Memory B cell (primary cell): ENCODE results near the gene SEC31A.

ENCODE experiments used
- ATAC-seq: fragments of 150-1000 bp; cut with Tn5 transposase; 2 replicates; pipeline ENCODE4 v1.10.0; 2021; ENCODE audit warnings: low read depth, mild to moderate bottlenecking, moderate library complexity
- DNase-seq, 2 donors: peaks; one replicate each; pipeline ENCODE4 v3.0.0; 2022; ENCODE audit warnings: low spot score in 2 of 2
- H3K27ac Mint-ChIP-seq: one replicate; pipeline ENCODE4 v1.8.0; 2022; ENCODE audit warnings: mild to moderate bottlenecking, moderate library complexity, mixed read lengths
- H3K27me3 Mint-ChIP-seq: one replicate; pipeline ENCODE4 v1.8.0; 2022; ENCODE audit warnings: mixed read lengths
- H3K36me3 Mint-ChIP-seq: one replicate; pipeline ENCODE4 v1.8.0; 2022; ENCODE audit warnings: mild to moderate bottlenecking, mixed read lengths
- H3K4me1 Mint-ChIP-seq: one replicate; pipeline ENCODE4 v1.8.0; 2022; ENCODE audit warnings: mixed read lengths
- H3K4me3 Mint-ChIP-seq: one replicate; pipeline ENCODE4 v1.8.0; 2022; ENCODE audit warnings: mild to moderate bottlenecking, moderate library complexity, mixed read lengths
- H3K9me3 Mint-ChIP-seq: one replicate; pipeline ENCODE4 v1.8.0; 2022; ENCODE audit warnings: mixed read lengths

SEC31A gene

GRCh38 chr4:82900411-82901182 is 9.6 kb upstream of the SEC31A start, which contains the start of gene THAP9:
Gene THAP9, plus strand, starts transcription at chr4:82900735. Its CDS starts 68 bp downstream, at chr4:82900803.
- Mint-ChIP-seq H3K4me3 (no peak within 1 kb of the TSS), H3K9me3 (no peaks in the 10 kb centered on the region), H3K4me1 (peaks cover 15% of the 10 kb centered on the region), H3K27me3 (no peaks in the 10 kb centered on the region), H3K36me3 (peaks cover 4% of the 10 kb centered on the region), H3K27ac (no peak within 1 kb of the TSS)
- DNase-seq (peak; percentile 93 to 96), ATAC-seq (peak; percentile 82)

GRCh38 chr4:82900066-82900410 is 9.1 kb upstream of the SEC31A start:
- H3K4me1 Mint-ChIP-seq, result peaks cover 12% of the 10 kb centered on the region
- H3K9me3 Mint-ChIP-seq, result no peaks in the 10 kb centered on the region
- H3K36me3 Mint-ChIP-seq, result peaks cover 4% of the 10 kb centered on the region
- no peak overlapping the region for H3K4me3 Mint-ChIP-seq
- H3K27ac Mint-ChIP-seq, result no peak overlapping the region
- DNase-seq (no peak), ATAC-seq (no peak)
- H3K27me3 Mint-ChIP-seq, result no peaks in the 10 kb centered on the region

GRCh38 chr4:82899374-82900065 is 8.6 kb upstream of the SEC31A start:
- Mint-ChIP-seq H3K27me3 (no peaks in the 10 kb centered on the region), H3K4me1 (peaks cover 12% of the 10 kb centered on the region), H3K4me3 (no peak overlapping the region), H3K36me3 (peaks cover 6% of the 10 kb centered on the region), H3K27ac (no peak overlapping the region), H3K9me3 (no peaks in the 10 kb centered on the region)
- no peak for ATAC-seq
- DNase-seq, result no peak

GRCh38 chr4:82898322-82899243 is 7.6 kb upstream of the SEC31A start:
- no peaks in the 10 kb centered on the region for H3K27me3 Mint-ChIP-seq
- peaks cover 12% of the 10 kb centered on the region for H3K4me1 Mint-ChIP-seq
- H3K9me3 Mint-ChIP-seq, result no peaks in the 10 kb centered on the region
- no peak for DNase-seq
- H3K27ac Mint-ChIP-seq, result peak overlapping the region; percentile 38
- no peak for ATAC-seq
- H3K36me3 Mint-ChIP-seq, result peaks cover 13% of the 10 kb centered on the region
- H3K4me3 Mint-ChIP-seq, result peak overlapping the region; percentile 52

- H3K4me1 Mint-ChIP-seq, result peaks cover 19% of the 10 kb centered on the region
- H3K36me3 Mint-ChIP-seq, result peaks cover 13% of the 10 kb centered on the region
- no peak overlapping the region for H3K27ac Mint-ChIP-seq
- H3K27me3 Mint-ChIP-seq, result no peaks in the 10 kb centered on the region
- no peak for ATAC-seq
- DNase-seq, result no peak
- H3K9me3 Mint-ChIP-seq, result no peaks in the 10 kb centered on the region
- no peak overlapping the region for H3K4me3 Mint-ChIP-seq
Observed at GRCh38 chr4:82896755-82897154, 5.8 kb upstream of the SEC31A start.

- no peak for DNase-seq
- Mint-ChIP-seq H3K27ac (no peak overlapping the region), H3K4me1 (peaks cover 19% of the 10 kb centered on the region), H3K36me3 (peaks cover 13% of the 10 kb centered on the region), H3K4me3 (no peak overlapping the region), H3K27me3 (no peaks in the 10 kb centered on the region), H3K9me3 (no peaks in the 10 kb centered on the region)
- ATAC-seq, result no peak
Observed at GRCh38 chr4:82893942-82894341, 3.0 kb upstream of the SEC31A start.

- ATAC-seq, result no peak
- Mint-ChIP-seq H3K36me3 (peaks cover 13% of the 10 kb centered on the region), H3K27ac (peak overlapping the region; percentile 96), H3K9me3 (no peaks in the 10 kb centered on the region), H3K4me1 (peaks cover 14% of the 10 kb centered on the region), H3K27me3 (no peaks in the 10 kb centered on the region), H3K4me3 (no peak overlapping the region)
- DNase-seq, result no peak
Observed at GRCh38 chr4:82892467-82892802, 1.5 kb upstream of the SEC31A start.

GRCh38 chr4:82891707-82892466 is 934 bp upstream of the SEC31A start:
- peaks cover 12% of the 10 kb centered on the region for H3K4me1 Mint-ChIP-seq

GRCh38 chr4:82890528-82890900 is 439 bp downstream of the SEC31A start:
- H3K27ac Mint-ChIP-seq, result peak overlapping the region; percentile 96
- ATAC-seq (no peak), DNase-seq (no peak)
- peaks cover 14% of the 10 kb centered on the region for H3K4me1 Mint-ChIP-seq
- H3K4me3 Mint-ChIP-seq, result peak overlapping the region; percentile 95
- H3K9me3 Mint-ChIP-seq, result no peaks in the 10 kb centered on the region
- H3K27me3 Mint-ChIP-seq, result no peaks in the 10 kb centered on the region
- peaks cover 11% of the 10 kb centered on the region for H3K36me3 Mint-ChIP-seq

More at GRCh38 chr4:82891707-82892466, 934 bp upstream of the SEC31A start:
- peak overlapping the region; percentile 96 for H3K27ac Mint-ChIP-seq
- no peak for DNase-seq
- H3K27me3 Mint-ChIP-seq, result no peaks in the 10 kb centered on the region
- H3K36me3 Mint-ChIP-seq, result peaks cover 11% of the 10 kb centered on the region
- no peaks in the 10 kb centered on the region for H3K9me3 Mint-ChIP-seq
- no peak for ATAC-seq
- peak overlapping the region; percentile 95 for H3K4me3 Mint-ChIP-seq

- Mint-ChIP-seq H3K36me3 (peaks cover 8% of the 10 kb centered on the region), H3K9me3 (no peaks in the 10 kb centered on the region), H3K4me1 (peaks cover 20% of the 10 kb centered on the region), H3K27me3 (no peaks in the 10 kb centered on the region), H3K4me3 (peak overlapping the region; percentile 95), H3K27ac (no peak overlapping the region)
- DNase-seq, result no peak
- ATAC-seq, result no peak
Observed at GRCh38 chr4:82889287-82889686, 1.7 kb downstream of the SEC31A start.

GRCh38 chr4:82886147-82886942 is 4.6 kb downstream of the SEC31A start:
- peaks cover 15% of the 10 kb centered on the region for H3K4me1 Mint-ChIP-seq
- H3K27me3 Mint-ChIP-seq, result no peaks in the 10 kb centered on the region
- H3K27ac Mint-ChIP-seq, result no peak overlapping the region
- H3K4me3 Mint-ChIP-seq, result no peak overlapping the region
- H3K9me3 Mint-ChIP-seq, result no peaks in the 10 kb centered on the region
- peaks cover 5% of the 10 kb centered on the region for H3K36me3 Mint-ChIP-seq
- DNase-seq, result no peak
- ATAC-seq, result no peak

GRCh38 chr4:82885410-82885809 is 5.5 kb downstream of the SEC31A start:
- H3K27ac Mint-ChIP-seq, result no peak overlapping the region
- no peak for ATAC-seq
- peaks cover 15% of the 10 kb centered on the region for H3K4me1 Mint-ChIP-seq
- no peak for DNase-seq
- no peaks in the 10 kb centered on the region for H3K9me3 Mint-ChIP-seq
- H3K36me3 Mint-ChIP-seq, result peaks cover 8% of the 10 kb centered on the region
- H3K4me3 Mint-ChIP-seq, result no peak overlapping the region
- H3K27me3 Mint-ChIP-seq, result no peaks in the 10 kb centered on the region

GRCh38 chr4:82868572-82868971 is 22.4 kb downstream of the SEC31A start:
- Mint-ChIP-seq H3K4me3 (no peak overlapping the region), H3K9me3 (no peaks in the 10 kb centered on the region), H3K4me1 (peaks cover 4% of the 10 kb centered on the region), H3K27me3 (no peaks in the 10 kb centered on the region), H3K27ac (no peak overlapping the region), H3K36me3 (peaks cover 34% of the 10 kb centered on the region)
- no peak for DNase-seq
- ATAC-seq, result no peak
